Stimulated activated CD4-positive, alpha-beta T cell treated with anti-CD3 and anti-CD28 coated beads, Interleukin-1b, Interleukin-23, amount 100 ng/mL, for 48 hours (primary cell): ENCODE results near the gene MINK1.
"Not testable (repeated sequence)": the region's sequence is repeated elsewhere in the genome, so short reads cannot be mapped to it uniquely, and the experiment has no call there.

ENCODE experiments used
- DNase-seq: peaks from one replicate; pipeline ENCODE4 v3.0.0-alpha.2; 2020

The MINK1 gene

DNA sequence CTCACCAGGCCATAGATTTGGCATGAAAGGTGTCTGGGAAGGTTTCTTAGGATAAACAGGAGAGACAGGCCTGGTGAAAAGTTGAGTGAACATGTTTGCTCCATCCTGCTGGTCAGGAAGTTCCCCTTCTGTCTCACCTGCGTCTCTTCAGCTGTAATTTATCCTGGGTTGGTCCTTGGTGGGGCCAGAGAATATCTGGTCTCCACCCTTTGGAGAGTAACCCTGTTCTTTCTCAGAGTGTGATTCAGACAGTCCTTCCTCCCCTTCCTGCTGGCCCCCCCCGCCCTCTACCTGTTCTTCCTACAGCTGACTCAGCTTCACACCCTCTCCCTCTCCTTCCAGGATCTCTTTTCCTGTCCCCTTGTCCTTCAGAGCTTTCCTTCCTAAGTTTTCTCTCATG is 17.1 kb downstream of the MINK1 start:
- DNase-seq: no peak

GRCh38 chr17:4851084-4851483 is 17.9 kb downstream of the MINK1 start:
- DNase-seq: no peak

DNA sequence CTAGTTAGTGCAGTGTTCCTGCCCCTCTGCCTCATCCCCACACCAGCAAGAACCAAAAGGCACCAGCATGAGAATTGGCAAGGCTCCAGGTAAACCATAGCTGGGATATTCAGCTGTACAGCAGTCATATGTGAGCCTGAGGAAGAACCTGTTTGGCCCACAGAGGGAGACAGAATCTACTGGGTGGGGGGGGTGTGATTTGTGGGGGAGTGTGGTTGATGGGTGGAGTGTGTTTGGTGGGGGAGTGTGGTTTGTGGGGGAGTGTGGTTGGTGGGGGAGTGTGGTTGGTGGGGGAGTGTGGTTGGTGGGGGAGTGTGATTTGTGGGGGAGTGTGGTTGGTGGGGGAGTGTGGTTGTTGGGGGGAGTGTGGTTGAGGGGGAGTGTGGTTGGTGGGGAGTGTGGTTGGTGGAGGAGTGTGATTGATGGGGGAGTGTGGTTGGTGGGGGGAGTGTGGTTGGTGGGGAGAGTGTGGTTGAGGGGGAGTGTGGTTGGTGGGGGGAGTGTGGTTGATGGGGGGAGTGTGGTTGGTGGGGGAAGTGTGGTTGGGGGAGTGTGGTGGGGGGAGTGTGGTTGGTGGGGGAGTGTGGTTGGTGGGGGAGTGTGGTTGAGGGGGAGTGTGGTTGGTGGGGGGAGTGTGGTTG is 19.5 kb downstream of the MINK1 start:
- no peak for DNase-seq

DNA sequence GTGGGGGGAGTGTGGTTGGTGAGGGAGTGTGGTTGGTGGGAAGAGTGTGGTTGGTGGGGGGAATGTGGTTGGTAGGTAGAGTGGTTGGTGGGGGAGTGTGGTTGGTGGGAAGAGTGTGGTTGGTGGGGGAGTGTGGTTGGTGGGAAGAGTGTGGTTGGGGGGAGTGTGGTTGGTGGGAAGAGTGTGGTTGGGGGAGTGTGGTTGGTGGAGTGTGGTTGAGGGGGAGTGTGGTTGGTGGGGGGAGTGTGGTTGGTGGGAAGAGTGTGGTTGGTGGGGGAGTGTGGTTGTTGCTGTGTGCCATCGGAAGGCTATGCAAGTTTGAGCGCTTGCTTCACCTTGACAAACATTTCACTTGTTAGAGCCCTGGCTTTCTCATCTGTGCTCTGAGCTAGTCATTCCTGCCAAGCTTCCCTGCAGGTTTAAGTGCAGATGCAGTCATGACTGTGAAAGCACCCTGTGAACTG is 20.1 kb downstream of the MINK1 start:
- DNase-seq: peak; percentile 10

GRCh38 chr17:4854111-4854681 is 21.1 kb downstream of the MINK1 start:
- DNase-seq: no peak

- no peak for DNase-seq
Observed at GRCh38 chr17:4856271-4856936, 23.3 kb downstream of the MINK1 start.

GRCh38 chr17:4856937-4857314 is 23.8 kb downstream of the MINK1 start:
- DNase-seq: no peak

DNA sequence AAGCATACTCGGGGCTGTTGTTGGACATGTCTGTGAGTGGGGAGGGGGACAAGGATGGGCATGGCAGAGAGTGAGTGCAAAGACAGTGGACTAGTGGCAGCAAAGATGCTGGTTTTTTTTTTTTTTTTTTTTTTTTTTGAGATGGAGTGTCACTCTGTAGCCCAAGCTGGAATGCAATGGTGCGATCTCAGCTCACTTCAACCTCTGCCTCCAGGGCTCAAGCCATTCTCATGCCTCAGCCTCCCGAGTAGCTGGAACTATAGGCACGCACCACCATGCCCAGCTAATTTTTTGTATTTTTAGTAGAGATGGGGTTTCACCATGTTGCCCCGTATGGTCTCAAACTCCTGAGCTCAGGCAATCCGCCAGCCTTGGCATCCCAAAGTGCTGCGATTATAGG is 24.2 kb downstream of the MINK1 start:
- not testable (repeated sequence) for DNase-seq

- DNase-seq: no peak
Observed at GRCh38 chr17:4858068-4858881, 25.1 kb downstream of the MINK1 start.

GRCh38 chr17:4858882-4859260 is 25.7 kb downstream of the MINK1 start:
- DNase-seq: no peak

DNA sequence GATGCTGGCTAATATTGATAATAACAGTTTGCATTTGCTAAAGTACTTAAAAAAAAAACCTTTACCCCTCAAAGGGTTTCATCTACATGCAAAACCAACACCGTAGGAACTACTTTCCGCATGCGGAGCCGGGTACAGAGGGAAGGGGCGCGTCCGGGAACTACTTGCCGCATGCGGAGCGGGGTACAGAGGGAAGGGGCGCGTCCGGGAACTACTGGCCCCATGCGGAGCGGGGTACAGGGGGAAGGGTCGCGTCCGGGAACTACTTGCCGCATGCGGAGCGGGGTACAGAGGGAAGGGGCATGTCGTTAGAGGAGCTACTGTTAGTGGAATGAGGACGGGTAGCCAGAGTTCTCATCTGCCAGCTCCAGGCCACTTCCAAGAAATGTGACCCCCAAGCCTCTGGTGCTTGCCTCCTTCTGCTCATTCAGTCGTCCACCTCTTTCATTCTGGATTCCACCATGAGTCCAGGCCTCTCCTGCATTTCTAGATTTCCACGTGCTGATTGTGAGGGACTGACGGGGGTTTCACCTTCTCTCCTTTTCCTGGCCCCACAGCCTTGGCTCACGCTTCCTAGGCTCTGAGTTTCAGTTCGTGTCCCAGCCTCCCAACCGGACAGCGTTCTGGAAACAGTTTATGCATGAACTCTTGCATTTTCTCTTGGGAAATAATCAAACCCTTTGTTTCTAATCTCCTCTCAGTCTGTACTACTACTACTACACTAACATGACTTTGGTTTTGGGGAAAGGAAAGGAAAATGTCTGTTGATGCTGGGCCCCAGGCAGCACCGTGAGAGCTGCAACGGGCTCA is 26.9 kb downstream of the MINK1 start:
- DNase-seq: no peak

DNA sequence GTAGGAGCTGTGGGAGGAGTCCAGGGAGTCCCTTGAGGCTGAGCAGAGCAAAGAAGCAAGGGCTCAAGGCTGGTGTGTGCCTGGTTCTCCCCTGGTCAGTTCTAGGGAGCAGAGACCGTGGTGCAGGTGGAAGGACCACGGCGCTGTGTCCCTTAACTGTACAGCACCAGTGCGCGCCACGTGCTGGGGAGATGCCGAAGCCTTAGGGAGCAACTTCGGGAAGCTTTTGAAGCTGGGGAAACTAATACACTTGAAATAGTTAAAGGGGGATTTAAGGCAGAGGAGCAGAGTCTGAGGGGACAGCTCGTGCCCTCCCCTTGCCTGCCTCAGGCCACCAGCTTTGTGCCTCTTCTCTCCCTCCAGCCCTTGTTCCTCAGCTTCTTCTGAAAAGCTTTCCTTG is 27.5 kb downstream of the MINK1 start:
- DNase-seq: no peak

DNA sequence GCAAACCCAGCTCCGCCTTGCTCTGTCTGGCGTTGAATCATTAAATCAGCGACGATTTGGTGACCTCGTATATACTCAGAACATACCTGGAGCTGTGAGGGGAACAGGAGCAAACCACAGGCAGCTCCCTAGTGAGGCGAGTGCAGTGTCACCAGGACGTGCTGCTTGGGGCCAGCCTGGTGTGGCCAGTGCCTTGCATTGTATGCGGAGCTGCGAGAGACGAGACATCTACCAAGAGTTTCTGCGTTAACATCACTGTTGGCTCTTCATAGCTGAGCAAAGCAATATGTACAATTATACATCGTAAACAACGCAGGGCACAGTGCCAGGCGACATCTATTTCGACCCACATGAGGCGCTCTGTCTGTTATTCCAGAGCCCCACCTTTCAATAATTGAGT is 27.9 kb downstream of the MINK1 start:
- DNase-seq: no peak

DNA sequence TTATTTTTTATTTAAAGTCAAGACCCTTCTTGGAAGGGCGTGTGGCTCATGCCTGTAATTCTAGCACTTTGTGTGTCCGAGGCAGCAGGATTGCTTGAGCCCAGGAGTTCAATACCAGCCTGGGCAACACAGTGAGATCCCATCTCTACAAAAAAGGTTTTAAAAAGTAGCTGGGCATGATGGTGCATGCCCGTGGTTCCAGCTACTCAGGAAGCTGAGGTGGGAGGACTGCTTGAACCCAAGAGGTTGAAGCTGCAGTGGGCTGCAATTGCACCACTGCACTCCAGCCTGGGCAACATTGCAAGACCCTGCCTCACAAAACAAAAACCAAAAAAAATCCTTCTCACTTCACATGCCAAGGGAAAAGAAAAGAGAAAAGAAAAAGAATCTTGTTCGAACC is 29.6 kb downstream of the MINK1 start:
- no peak for DNase-seq

DNA sequence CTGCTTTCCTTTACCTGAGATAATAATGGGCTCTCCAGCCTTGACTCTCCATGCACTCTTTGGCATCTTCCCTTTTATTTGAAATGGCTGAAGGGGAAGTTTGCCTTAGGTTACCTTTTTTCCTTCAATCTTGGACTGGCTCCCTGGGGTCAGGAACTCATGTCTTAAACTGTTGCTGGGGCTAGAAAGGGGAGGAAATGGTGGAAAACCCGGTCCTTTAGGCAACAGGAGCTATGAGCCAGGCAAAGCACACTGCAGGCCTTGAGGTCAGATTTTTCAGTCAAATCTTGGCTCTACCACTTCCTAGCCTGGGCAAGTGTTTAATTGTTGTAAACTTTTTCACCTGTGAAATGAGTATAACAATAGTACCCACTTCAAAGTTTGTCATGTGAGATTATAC is 30.2 kb downstream of the MINK1 start:
- no peak for DNase-seq

GRCh38 chr17:4867535-4867934 is 34.4 kb downstream of the MINK1 start:
- DNase-seq: not testable (repeated sequence)

- DNase-seq: not testable (repeated sequence)
Observed at GRCh38 chr17:4869058-4869998, 36.2 kb downstream of the MINK1 start.

- DNase-seq: no peak
Observed at GRCh38 chr17:4870855-4871254, 37.7 kb downstream of the MINK1 start.

DNA sequence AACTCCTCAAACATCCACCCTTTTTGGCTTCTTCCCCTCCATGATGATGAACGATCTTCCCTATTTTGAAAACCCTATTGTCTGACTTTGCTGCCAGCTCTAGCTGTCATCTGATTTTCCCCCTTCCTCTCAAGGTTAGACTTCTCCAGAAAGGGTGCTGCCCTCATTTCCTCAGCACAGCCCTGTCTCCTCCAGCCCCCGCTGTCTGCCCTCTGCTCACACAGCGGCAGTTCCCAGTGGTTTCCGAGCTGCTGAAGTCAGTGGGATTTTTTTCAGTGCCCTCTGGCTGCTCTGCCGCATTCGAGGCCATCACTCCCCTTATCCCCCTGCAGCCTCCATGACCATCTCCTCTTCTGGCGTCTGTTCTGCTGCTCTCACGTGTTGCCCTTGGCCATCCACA is 39.6 kb downstream of the MINK1 start:
- no peak for DNase-seq

DNA sequence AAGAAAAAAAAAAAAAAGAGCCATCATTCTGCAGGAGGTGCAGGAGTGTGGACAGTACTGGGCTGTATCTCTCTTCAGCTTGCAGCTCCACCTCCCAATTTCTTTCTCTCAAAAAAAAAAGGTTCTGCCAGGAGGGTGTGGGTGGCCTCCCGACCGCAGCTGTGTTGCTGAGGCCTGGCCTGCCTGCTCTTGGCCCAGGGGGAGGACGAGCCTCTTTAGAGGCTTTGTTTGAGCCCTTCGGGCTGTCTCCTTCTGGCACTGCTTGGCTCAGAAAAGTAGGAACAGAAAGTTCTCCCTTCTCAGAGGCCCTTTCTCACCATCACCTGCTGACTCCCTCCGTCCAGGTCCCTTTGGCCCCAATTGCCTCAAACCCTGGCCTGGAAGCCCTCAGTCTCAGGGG is 43.9 kb downstream of the MINK1 start:
- no peak for DNase-seq

GRCh38 chr17:4879601-4880000 is 46.5 kb downstream of the MINK1 start:
- no peak for DNase-seq

GRCh38 chr17:4880857-4881256 is 47.7 kb downstream of the MINK1 start:
- DNase-seq: no peak
